MM.1S (cell line): ENCODE results near the gene C11orf21.

ENCODE experiments used
- DNase-seq: peaks from one replicate; pipeline ENCODE4 v3.0.0-alpha.2; 2015
- H2AFZ ChIP-seq: fragments of 300-600 bp; sonication (generic); 2 replicates; pipeline ENCODE4 v1.6.0; 2016; ENCODE audit warnings: antibody characterized with exemption, low read length
- H3F3A ChIP-seq: fragments of 300-600 bp; sonication (generic); 2 replicates; pipeline ENCODE4 v1.6.1; 2016; ENCODE audit warnings: mild to moderate bottlenecking, antibody characterized with exemption, low read length, moderate library complexity, mixed read lengths; ENCODE audit not compliant: insufficient read depth
- H3K27ac ChIP-seq: fragments of 300-600 bp; sonication (generic); 2 replicates; pipeline ENCODE4 v1.5.1; 2016; ENCODE audit warnings: mild to moderate bottlenecking, low read length
- H3K27me3 ChIP-seq: fragments of 300-600 bp; sonication (generic); replicated peaks from 2 replicates; pipeline ENCODE4 v1.6.0; 2016; ENCODE audit warnings: low read length; ENCODE audit not compliant: insufficient read depth
- H3K36me3 ChIP-seq: fragments of 300-600 bp; sonication (generic); replicated peaks from 2 replicates; pipeline ENCODE4 v1.6.1; 2016; ENCODE audit warnings: mild to moderate bottlenecking, low read length, mixed read lengths; ENCODE audit not compliant: insufficient read depth
- H3K4me1 ChIP-seq: fragments of 300-600 bp; sonication (generic); 2 replicates; pipeline ENCODE4 v1.6.1; 2016; ENCODE audit warnings: low read length, mixed read lengths
- H3K4me2 ChIP-seq: fragments of 300-600 bp; sonication (generic); 2 replicates; pipeline ENCODE4 v1.6.0; 2016; ENCODE audit warnings: low read depth, low read length
- H3K4me3 ChIP-seq: fragments of 300-600 bp; sonication (generic); 2 replicates; pipeline ENCODE4 v1.5.1; 2016; ENCODE audit warnings: low read length, mixed read lengths
- H3K79me2 ChIP-seq: fragments of 300-600 bp; sonication (generic); 2 replicates; pipeline ENCODE4 v1.6.1; 2016; ENCODE audit warnings: mixed run types, low read length, mixed read lengths
- H3K9ac ChIP-seq: fragments of 300-600 bp; sonication (generic); 2 replicates; pipeline ENCODE4 v1.6.1; 2016; ENCODE audit warnings: low read length, mixed read lengths
- H3K9me2 ChIP-seq: fragments of 300-600 bp; sonication (generic); replicated peaks from 2 replicates; pipeline ENCODE4 v1.6.1; 2016; ENCODE audit warnings: mild to moderate bottlenecking, low read length, mixed read lengths; ENCODE audit not compliant: insufficient read depth
- H3K9me3 ChIP-seq: fragments of 300-600 bp; sonication (generic); replicated peaks from 2 replicates; pipeline ENCODE4 v1.6.1; 2016; ENCODE audit warnings: mild to moderate bottlenecking, low read length, mixed read lengths; ENCODE audit not compliant: insufficient read depth
- H4K20me1 ChIP-seq: fragments of 300-600 bp; sonication (generic); 2 replicates; pipeline ENCODE4 v1.6.1; 2016; ENCODE audit warnings: mild to moderate bottlenecking, low read length, moderate library complexity, mixed read lengths; ENCODE audit not compliant: insufficient read depth
- CTCF ChIP-seq: fragments of 300-600 bp; sonication (generic); IDR thresholded peaks from 2 replicates; pipeline ENCODE4 v1.5.1; 2016; ENCODE audit warnings: antibody characterized with exemption, low read length, mixed read lengths
- EZH2 ChIP-seq: fragments of 300-600 bp; sonication (generic); optimal IDR thresholded peaks from 2 replicates; pipeline ENCODE3; 2017; ENCODE audit warnings: low read depth, mild to moderate bottlenecking, antibody characterized with exemption, low read length, mixed read lengths
- EZH2phosphoT487 ChIP-seq: fragments of 300-600 bp; sonication (generic); IDR thresholded peaks from 2 replicates; pipeline ENCODE4 v1.6.1; 2018; ENCODE audit warnings: antibody characterized with exemption, low read length

The C11orf21 gene

GRCh38 chr11:2331404-2331803 lies 29.7 kb upstream of the C11orf21 start:
- Histone ChIP-seq H3K4me3 (no peak overlapping the region), H2AFZ (no peak overlapping the region), H3K27ac (no peak overlapping the region), H3K27me3 (peaks cover 55% of the 10 kb centered on the region), H3K36me3 (no peaks in the 10 kb centered on the region), H3K4me2 (no peak overlapping the region), H3K79me2 (no peaks in the 10 kb centered on the region), H3K4me1 (no peaks in the 10 kb centered on the region), H3K9me3 (no peaks in the 10 kb centered on the region), H4K20me1 (no peaks in the 10 kb centered on the region), H3K9me2 (no peaks in the 10 kb centered on the region), H3F3A (no peaks in the 10 kb centered on the region), H3K9ac (no peak overlapping the region)
- TF ChIP-seq EZH2phosphoT487 (no peak), EZH2 (no peak)
- DNase-seq = no peak

DNA sequence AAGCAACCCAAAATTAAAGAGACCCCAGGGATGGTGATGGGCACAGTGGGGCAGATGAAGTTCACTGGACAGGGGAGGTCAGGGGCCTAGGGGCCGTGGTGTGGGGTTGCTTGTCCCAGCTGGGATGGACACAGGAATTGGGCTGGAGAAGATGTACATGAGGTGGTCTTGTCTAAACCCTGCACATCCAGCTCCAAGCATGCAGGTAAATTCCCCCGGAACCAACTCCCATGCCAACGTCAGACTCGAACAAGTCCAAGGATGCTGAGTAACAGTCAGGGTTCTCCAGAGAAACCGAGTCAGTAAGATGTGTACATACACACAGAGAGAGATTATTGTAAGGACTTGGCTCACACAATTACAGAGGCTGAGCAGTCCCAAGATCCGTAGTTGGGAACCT lies 29.0 kb upstream of the C11orf21 start:
- no peak overlapping the region for H3K4me2 ChIP-seq
- H4K20me1 ChIP-seq = no peaks in the 10 kb centered on the region
- TF ChIP-seq EZH2phosphoT487 = no peak
- no peak for TF ChIP-seq CTCF
- TF ChIP-seq EZH2 = no peak
- H3K9me2 ChIP-seq = no peaks in the 10 kb centered on the region
- no peaks in the 10 kb centered on the region for H3K36me3 ChIP-seq
- no peaks in the 10 kb centered on the region for H3K9me3 ChIP-seq
- H3F3A ChIP-seq = no peaks in the 10 kb centered on the region
- H2AFZ ChIP-seq = no peak overlapping the region
- no peaks in the 10 kb centered on the region for H3K4me1 ChIP-seq
- H3K9ac ChIP-seq = no peak overlapping the region
- peaks cover 55% of the 10 kb centered on the region for H3K27me3 ChIP-seq
- H3K79me2 ChIP-seq = no peaks in the 10 kb centered on the region
- H3K27ac ChIP-seq = no peak overlapping the region
- no peak for DNase-seq
- H3K4me3 ChIP-seq = no peak overlapping the region

GRCh38 chr11:2329551-2329950 lies 27.8 kb upstream of the C11orf21 start:
- DNase-seq = no peak
- Histone ChIP-seq H3K27ac (no peak overlapping the region), H3K79me2 (no peaks in the 10 kb centered on the region), H3K4me2 (no peak overlapping the region), H2AFZ (no peak overlapping the region), H3K9me3 (no peaks in the 10 kb centered on the region), H3K9me2 (no peaks in the 10 kb centered on the region), H4K20me1 (no peaks in the 10 kb centered on the region), H3K4me1 (no peaks in the 10 kb centered on the region), H3K4me3 (no peak overlapping the region), H3K9ac (no peak overlapping the region), H3K36me3 (no peaks in the 10 kb centered on the region), H3F3A (no peaks in the 10 kb centered on the region), H3K27me3 (peaks cover 61% of the 10 kb centered on the region)
- no peak for TF ChIP-seq EZH2
- TF ChIP-seq CTCF = no peak
- TF ChIP-seq EZH2phosphoT487 = no peak

GRCh38 chr11:2328656-2329354 lies 27.1 kb upstream of the C11orf21 start:
- Histone ChIP-seq H3K79me2 (no peaks in the 10 kb centered on the region), H3K9me3 (no peaks in the 10 kb centered on the region), H3K36me3 (no peaks in the 10 kb centered on the region), H3K27me3 (peaks cover 68% of the 10 kb centered on the region), H3K9ac (no peak overlapping the region), H3K27ac (no peak overlapping the region), H3K9me2 (no peaks in the 10 kb centered on the region), H3K4me2 (no peak overlapping the region), H3F3A (no peaks in the 10 kb centered on the region), H4K20me1 (no peaks in the 10 kb centered on the region), H3K4me3 (no peak overlapping the region), H2AFZ (no peak overlapping the region), H3K4me1 (no peaks in the 10 kb centered on the region)
- DNase-seq = no peak
- TF ChIP-seq EZH2 (no peak), CTCF (no peak), EZH2phosphoT487 (no peak)
